HG02588 (cell line): Measurements from ENCODE around the gene TMEM273.

Experiments
- ATAC-seq: cut with Tn5 transposase; IDR thresholded peaks from one replicate; pipeline ENCODE4 v1.9.1; 2021; ENCODE audit warnings: mild to moderate bottlenecking, moderate library complexity; ENCODE audit not compliant: unreplicated experiment

The TMEM273 gene

DNA sequence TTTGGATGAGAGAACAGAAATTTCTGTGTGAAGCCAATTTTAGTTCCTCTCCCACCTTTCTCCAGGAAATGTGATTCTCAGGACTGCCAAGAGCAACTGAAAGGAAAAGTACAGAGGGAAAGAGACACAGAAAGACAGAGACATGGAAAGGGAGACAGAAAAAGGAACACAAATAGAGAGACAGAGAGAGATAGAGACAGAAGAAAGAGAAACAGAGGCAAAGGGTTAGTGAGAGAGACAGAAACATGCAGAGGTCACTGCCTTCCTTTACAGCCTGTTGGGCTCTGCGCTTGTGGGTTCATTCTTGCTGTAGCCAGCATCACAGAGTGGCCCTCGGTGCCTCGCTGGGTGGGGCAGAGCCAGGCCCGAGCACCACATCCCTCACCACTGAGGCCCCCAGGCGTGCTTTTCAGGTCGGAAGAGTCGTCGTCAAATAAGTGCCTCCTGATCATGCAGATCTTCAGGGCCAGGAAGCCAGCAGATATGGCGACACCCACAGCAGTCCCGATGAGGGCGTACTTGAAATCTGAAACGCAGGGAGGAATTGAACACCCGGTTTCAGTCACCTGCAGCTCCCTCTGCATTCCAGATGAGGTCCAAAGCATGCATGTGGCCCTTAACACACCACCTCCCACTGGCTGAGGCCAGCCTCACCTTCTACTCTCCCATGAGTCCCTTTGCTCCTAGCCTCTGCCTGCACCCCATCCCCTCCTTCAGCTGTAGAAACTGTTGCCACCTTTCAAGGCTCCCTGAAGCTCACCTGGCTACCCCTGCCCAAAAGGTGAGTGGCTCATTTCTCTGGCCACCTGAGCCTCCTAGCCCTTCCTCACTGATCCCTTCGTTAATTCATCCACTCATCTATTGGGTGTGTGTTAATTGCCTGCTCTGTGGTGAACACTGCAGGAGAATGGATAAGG is 21.4 kb downstream of the TMEM273 start:
- ATAC-seq: no peak

DNA sequence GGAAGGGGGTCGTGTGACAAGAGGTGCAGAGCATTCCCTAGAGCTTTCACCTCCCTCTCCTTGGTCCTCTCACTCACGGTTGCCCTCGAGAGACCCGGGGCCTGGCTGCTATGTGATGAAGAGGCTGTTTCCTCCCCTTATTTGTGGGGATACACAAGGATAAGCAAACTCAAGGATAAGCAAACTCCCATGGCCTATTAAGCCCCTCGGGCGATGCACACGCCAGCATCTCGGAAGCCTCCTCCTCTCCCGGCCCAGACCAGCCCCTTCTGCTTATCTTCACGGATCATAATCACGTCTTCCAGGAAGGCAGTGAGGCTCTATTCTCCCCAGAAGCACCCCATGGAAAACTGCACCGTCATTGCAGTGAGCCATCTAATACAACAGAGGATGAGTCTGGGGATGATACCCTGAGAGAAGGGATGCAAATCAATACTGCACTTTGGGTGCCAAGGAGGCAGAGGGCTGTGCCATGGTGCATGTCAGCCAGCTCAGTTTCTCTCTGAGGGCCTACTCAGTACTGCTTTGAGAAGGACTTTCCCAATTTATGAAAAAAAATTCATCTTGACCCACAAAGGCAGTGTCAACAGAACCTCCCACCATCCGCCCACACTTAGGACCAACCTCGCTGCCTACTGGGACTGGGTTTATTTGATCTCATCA is 22.2 kb downstream of the TMEM273 start:
- ATAC-seq: no peak

DNA sequence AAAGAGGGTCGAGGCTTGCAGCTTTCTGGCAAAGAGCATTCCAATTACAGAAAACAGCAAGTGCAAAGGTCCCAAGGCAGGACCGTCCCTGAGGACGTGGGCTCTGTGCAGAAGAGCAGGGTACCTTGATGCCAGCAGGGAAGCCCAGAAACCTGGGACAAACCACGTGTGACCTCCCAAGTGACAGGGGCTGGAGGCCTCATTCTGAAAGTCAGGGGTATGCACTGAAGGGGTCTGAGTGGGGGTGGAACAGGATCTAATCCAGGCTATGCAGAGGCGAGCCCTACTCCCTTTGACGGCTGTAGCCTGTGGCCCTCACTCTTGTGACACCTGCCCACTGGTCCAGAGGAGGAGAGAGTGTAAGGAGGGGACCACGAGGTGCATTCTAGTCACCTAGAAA is 22.9 kb downstream of the TMEM273 start:
- ATAC-seq: no peak

DNA sequence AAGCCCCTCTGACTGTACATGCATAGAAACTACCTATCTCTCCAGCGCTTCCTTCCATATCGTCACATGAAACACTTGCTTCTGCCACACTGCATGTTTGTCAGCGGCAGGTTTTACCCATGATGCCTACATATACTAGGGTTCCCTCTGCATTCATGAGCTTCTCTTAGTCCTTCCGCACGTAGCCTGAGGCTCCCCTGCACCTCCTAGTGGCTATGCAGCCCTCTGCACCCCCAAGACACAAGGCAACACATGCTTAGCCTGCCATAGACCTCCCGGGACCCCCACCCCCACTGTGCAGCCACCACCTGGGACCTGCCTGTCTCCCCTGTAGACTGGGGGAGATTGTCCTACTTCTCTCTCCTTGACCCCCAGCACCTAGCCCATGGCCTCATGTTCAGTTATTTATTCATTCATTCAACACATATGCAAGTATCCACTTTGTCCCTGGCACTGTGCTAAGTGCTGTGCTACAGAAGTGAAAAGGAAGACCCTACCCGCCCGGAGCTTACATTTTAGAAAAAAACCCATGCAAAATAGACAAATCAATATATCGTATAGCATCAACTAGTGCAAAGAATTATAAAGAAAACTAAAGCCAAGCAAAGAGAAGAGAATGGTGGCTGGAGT is 23.5 kb downstream of the TMEM273 start:
- ATAC-seq: peak; percentile 74

DNA sequence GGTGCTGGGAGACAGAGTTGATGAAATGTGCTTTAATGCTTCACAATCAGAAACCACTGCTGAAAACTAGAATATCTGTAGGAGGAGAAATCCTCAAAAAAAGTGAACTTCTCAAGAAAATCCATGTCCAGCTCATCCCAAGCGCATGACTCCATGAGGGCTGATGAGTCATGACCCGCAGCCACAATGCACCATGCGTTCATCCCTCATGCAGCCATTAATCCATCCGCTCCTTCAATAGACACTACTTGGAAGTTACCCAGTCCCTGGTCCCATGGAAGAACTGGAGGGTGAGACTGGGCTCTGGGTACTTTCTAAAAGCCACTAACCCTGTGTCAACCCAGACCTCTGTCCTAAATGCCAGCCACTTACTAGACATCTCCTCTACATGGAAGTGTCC is 24.4 kb downstream of the TMEM273 start:
- no peak for ATAC-seq

DNA sequence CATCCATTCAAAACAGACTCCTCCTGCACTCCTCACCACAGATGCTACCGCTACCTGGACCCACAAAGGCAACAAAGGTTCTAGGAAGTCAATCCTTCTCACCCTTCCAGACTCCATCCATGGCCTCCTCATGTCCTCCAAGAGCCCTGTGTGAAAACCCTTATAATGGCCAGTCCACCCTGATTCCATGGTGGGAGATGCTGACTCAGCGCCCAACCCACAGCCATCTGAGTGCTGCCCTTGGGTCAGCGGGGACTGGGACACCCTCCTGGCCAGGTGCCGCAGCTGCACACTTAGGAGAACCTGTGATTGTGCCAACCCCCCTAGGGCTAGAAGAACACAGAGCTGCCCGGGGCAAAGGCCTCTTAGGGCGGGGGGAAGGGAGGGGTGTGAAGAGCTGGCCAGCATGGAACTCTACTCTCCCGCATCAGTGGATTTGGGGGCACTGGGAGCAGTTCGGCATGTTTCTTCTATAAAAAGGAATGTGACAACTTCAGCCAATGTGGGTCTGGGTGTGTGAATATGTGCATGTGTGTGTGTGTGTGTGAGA is 25.4 kb downstream of the TMEM273 start:
- ATAC-seq: no peak

DNA sequence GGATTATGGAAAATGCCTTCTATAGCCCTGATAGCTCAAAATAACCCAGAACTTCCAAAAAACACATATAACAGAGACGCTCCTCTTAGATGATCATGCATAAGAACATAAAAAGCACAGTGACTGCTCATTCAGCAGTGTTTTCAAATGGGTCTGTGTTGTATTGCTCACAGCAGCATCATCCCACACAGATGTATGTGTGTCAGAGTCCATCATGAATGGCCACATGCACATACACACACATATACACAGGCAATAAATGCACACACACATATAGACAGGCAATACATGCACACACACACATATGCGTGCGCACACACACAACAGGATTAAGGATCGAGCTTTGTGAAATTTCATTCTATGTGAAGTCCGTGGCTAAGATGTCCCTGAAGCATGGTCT is 26.1 kb downstream of the TMEM273 start:
- no peak for ATAC-seq

DNA sequence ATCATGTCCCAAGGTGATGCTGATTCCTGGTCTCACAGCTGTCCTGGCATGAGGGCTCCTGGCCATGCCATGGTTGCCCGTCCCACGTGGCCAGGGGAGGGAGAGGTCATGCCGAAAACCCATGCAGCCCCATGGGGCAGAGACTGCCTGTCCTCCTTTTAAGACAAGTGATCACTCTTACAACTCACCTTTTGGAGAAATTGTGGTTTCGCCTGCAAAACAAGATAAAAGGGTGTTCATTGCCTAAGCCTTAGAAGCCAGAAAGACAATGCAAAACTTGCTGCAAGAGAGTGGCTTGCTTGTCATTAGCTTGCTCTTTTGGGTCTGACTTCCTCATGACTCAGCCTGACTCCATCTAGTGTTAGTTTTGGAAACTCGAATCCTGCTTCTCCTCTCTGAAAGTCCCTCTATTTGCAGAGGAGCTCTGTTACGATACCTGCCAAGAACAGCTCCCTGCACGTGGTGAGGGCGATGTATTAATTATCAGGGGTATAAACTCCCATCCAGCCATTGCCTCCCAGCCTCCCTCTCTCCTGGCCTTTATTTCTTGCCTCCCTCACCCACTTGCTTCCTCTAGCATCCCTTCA is 26.7 kb downstream of the TMEM273 start:
- no peak for ATAC-seq

DNA sequence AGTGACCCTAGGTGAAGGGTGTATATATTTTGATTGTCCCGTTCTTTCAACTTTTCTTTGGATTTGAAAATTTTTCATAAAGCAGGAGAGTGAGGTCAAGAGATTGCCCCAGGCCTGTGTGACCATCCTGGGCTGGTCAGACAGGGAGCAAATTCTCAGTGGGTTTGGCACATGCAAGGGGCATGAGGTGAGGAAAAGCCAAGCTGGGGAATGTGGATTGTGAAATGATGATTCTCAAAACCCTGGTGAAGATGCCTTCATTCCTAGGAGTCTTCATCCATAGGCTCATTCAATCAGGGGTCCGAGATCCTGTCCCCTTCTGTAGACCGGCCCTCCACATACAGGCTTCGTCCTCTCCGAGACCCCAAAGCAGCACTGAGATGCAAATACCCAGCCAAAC is 27.4 kb downstream of the TMEM273 start:
- ATAC-seq: no peak

DNA sequence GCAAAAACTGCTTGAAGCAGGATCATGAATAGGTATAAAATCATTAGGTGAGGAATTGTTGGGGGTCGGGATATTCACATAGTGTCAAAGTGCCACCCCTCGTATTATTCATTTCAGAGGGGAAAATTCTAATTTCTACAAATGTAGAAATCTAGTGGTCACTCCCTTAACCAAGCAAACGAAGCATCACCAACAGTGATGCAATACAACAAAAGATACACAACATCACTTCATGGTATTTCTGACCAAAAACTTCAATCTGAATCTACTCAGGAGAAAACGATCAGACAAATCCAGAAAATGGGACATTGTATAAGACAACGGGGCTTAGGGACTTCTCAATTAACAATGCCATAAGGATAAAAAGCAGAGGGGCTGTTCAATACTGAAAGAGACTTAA is 28.1 kb downstream of the TMEM273 start:
- no peak for ATAC-seq

DNA sequence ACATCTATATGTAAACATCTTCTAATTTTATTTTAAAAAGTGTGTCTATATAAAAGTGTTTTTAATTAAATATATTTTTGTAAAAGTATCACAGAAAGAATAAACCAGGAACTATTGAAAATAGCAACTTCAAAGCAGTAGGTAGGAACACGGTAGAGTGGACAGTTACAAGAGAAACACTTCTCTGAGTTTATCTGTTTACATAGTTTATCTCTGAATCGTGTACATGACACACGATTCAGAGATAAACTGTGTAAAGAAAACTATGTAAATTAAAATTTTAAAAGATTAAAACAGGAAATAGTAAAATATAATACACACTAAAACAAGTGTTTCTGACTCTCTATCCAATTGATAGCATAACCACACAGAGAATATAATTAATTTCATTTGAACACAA is 29.3 kb downstream of the TMEM273 start:
- no peak for ATAC-seq

DNA sequence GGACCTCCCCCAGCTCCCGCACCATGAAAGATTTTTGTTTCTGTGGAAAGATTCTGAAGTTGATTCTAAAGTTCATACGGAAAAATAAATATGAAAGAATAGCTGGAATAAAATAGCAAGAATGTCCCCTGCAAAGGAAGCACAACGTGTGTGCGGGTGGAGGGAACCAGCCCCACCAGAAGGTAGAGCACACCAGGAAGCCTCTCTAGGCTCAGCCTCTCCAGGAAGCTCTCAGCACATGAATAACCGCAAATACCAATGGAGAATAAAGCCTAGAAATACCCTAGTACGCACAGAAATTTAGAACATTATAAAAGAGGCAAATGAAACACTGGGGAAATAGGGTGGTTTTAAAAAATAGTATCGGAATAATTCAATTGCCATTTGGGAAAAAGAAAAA is 29.8 kb downstream of the TMEM273 start:
- ATAC-seq: no peak

DNA sequence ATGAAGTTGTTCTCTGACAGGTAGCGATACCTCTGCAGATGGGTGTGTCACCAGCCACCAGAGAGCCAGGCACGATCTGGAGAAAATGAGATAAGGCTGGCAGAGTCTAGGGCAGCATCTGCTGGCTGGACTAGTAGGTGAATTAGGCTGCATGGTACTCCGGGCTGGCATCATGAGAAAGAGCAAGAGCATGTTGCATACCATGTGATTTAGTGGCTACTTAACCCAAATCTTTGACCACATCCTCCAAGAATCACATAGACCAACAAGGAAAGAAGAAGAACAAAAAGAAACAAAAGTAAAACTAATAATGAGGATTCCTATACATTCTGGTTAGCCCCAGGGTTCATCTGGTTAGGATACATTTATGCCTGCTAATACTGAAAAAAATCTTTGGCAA is 31.0 kb downstream of the TMEM273 start:
- no peak for ATAC-seq

DNA sequence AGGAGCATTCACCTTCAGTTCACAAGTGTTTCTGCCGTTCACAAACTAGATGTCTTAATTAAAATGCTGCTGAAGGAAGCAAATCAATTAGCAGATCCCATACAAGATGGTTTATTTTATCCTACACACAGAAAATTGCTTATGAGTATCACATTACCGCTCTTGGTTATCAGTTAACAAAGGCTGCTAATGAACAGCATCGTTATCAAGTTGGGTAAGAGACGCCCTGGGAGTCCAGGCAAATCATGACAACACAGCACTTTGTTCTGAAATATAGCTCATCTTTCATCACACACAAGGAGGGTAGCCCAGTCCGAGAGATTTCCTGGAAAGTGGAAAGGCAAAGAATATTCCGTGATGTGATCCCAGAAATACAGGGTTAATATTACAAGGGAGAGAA is 33.5 kb downstream of the TMEM273 start:
- no peak for ATAC-seq

DNA sequence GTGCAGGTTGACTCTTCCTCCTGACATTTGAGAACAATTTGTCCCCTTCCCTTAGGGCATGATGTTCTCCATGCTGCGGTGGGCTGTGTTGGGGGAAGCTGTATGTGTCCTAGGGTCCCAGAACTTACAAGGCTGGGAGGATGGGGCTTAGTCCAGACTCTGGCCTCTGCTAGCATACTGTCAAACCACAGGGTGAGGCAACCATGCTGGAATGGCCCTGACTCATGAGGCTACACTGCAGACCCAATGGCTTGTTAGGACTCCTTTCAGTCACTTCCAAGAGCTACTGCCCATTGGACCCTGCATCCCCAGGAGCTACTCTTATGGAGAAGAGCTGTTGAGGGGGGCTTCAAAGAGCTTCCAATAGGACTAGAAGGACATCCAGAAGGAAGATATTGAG is 34.2 kb downstream of the TMEM273 start:
- no peak for ATAC-seq

DNA sequence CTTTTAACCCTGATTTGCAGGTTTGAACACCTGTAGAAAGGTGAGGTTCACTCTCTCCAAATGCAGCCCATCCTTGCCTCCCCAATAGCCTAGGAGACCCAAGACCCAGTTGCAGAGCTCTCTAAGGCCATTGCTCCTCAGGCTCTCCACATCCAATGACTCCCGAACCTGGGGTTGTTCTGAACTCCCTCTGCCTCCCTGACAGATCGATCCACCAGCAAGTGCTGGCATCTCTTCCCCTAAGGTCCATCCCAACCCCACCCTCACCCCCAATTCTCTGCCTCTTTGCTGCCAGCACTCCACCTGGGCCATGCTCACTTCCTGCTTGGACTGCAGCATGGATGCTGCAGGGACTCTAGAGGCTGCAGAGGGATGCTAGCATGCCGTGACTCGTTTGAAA is 35.1 kb downstream of the TMEM273 start:
- ATAC-seq: no peak

DNA sequence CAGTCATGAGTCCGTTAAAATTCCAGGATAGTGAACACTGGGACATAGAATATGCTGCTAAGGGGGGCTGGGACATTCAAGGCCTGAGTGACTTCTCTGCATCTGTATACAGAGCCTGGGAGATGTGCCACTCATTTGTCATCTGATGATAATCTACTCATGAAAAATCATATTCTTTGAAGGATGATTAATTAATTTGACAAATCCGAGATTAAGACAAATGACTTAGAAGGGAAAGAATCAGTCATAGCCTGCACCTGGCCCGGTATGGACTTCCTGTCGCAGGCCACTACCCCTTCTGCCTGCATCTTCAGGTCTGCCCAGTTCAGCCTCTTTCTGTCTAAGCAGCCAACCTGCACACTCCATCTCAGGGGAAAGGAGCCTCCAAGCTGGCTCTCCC is 35.5 kb downstream of the TMEM273 start:
- no peak for ATAC-seq

DNA sequence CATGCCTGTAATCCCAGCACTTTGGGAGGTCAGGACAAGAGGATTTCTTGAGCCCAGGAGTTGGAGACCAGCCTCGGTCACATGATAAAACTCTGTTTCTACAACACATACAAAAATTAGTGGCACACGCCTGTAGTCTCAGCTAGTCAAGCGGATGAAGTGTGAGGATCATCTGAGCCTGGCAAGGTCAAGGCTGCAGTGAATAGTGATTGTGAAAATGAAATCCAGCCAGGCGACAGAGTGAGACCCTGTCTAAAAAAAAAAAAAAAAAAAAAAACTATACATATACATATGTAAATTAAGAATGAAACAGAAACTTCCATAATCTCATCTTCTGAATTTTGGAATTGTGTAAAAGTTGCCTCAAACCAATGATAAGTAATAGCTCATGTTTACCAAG is 36.2 kb downstream of the TMEM273 start:
- ATAC-seq: no peak

DNA sequence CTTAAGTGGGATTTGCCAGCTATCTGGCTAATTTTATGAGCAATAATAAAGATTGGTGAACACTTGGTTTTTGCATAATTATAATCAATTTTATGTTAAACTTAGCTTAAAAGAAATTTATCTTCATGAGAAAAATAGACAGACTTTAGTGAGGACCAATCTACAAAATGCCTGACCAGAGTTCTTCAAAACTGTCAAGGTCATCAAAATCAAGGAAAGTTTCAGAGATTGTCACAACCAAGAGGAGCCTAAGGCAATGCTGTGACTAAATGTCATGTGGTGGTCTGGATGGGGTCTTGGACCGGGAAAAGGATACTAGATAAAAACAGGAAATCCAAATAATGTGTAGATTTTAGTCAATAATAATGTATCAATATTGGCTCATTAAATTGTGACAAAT is 36.7 kb downstream of the TMEM273 start:
- no peak for ATAC-seq

DNA sequence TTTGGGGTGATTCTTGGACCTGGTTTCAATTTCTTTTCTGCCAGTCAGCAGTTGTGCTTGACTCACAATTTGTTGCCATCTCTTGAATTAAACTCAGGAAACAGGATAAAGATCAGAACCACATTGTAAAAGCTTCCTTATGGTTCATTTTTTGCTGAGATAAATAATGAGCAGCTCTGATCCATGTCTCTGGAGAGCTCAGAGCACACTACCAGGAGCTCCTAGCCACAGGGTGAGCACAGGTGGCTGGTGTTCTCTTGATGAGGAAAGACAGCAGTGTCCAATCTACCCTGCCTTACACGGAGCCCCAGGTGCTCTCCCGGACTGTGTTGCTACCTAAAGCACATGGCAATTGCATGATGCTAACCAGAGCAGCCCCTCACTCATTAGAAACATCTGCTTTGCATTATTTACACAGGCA is 37.2 kb downstream of the TMEM273 start:
- no peak for ATAC-seq

DNA sequence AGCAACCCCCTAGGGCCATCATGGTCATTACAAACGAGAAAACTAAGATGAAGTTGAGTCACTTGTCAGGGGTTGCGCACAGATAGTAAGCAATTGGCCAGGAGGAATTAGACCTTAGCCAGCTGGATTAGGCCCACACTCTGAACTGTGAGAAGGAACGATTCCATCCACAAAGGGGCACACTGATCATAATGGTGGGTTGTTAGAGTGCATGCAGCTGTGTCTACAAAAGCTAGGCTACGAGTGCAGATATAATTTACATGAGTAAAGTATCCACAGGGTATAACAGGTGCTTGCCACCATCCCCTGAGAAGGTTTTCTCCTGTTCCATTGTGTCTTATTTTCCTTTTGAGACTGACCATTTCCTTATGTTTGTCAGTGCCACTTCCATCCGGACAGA is 37.8 kb downstream of the TMEM273 start:
- no peak for ATAC-seq
